Brain microvascular endothelial cell (primary cell): ENCODE measurements around the gene PPP2R2C.

ENCODE experiments used
- DNase-seq: peaks from one replicate; pipeline ENCODE4 v3.0.0-alpha.2; 2020
- H3K27ac ChIP-seq: fragments of 250-450 bp; sonication (Bioruptor Pico); 2 replicates; pipeline ENCODE4 v1.5.1; 2020; ENCODE audit warnings: mild to moderate bottlenecking, moderate library complexity
- H3K27me3 ChIP-seq: fragments of 250-450 bp; sonication (Bioruptor Pico); replicated peaks from 2 replicates; pipeline ENCODE4 v1.5.1; 2020; ENCODE audit warnings: mild to moderate bottlenecking
- H3K36me3 ChIP-seq: fragments of 250-450 bp; sonication (Bioruptor Pico); replicated peaks from 2 replicates; pipeline ENCODE4 v1.5.1; 2020; ENCODE audit warnings: mild to moderate bottlenecking
- H3K4me3 ChIP-seq: 2 replicates; pipeline ENCODE4 v1.5.1; 2011; ENCODE audit warnings: low read depth, mild to moderate bottlenecking, control low read depth, low read length, moderate library complexity
- CTCF ChIP-seq: IDR thresholded peaks from 2 replicates; pipeline ENCODE4 v1.5.1; 2011; ENCODE audit warnings: low read depth, mild to moderate bottlenecking, moderate library complexity, low read length, control low read depth, inconsistent platforms; ENCODE audit errors: missing control alignments
- in situ Hi-C: cut with HindIII; loops from 2 replicates; pipeline ENCODE4 v1.10.0; 2017; ENCODE audit warnings: low sequenced_read_pairs, low pct_ligation_motif_present

PPP2R2C gene

GRCh38 chr4:6395466-6396228 is 76.8 kb downstream of the PPP2R2C start:
- in situ Hi-C loops: no loop called here
- no peaks in the 10 kb centered on the region for H3K36me3 ChIP-seq
- DNase-seq: no peak
- H3K4me3 ChIP-seq: no peak overlapping the region
- no peaks in the 10 kb centered on the region for H3K27me3 ChIP-seq
- TF ChIP-seq CTCF: no peak
- H3K27ac ChIP-seq: no peak overlapping the region

GRCh38 chr4:6394671-6395081 is 77.7 kb downstream of the PPP2R2C start:
- Histone ChIP-seq H3K27me3 (no peaks in the 10 kb centered on the region), H3K36me3 (no peaks in the 10 kb centered on the region), H3K4me3 (no peak overlapping the region), H3K27ac (no peak overlapping the region)
- in situ Hi-C loops: no loop called here
- DNase-seq: no peak
- TF ChIP-seq CTCF: no peak

- Histone ChIP-seq H3K36me3 (no peaks in the 10 kb centered on the region), H3K4me3 (no peak overlapping the region), H3K27ac (no peak overlapping the region), H3K27me3 (no peaks in the 10 kb centered on the region)
- no peak for DNase-seq
- no peak for TF ChIP-seq CTCF
- in situ Hi-C loops: no loop called here
These were observed 78.6 kb downstream of the PPP2R2C start for GRCh38 chr4:6393544-6394475.

- in situ Hi-C loops: no loop called here
- no peak overlapping the region for H3K4me3 ChIP-seq
- no peak for DNase-seq
- TF ChIP-seq CTCF: no peak
- no peaks in the 10 kb centered on the region for H3K27me3 ChIP-seq
- H3K27ac ChIP-seq: no peak overlapping the region
- no peaks in the 10 kb centered on the region for H3K36me3 ChIP-seq
These were observed 79.3 kb downstream of the PPP2R2C start for GRCh38 chr4:6393066-6393465.

GRCh38 chr4:6392407-6392806 is 80.0 kb downstream of the PPP2R2C start:
- no peaks in the 10 kb centered on the region for H3K27me3 ChIP-seq
- no peaks in the 10 kb centered on the region for H3K36me3 ChIP-seq
- in situ Hi-C loops: no loop called here
- H3K4me3 ChIP-seq: no peak overlapping the region
- TF ChIP-seq CTCF: no peak
- no peak for DNase-seq
- H3K27ac ChIP-seq: no peak overlapping the region
